ENCODE results near the gene CREBBP. TPM values are rescaled to one million over a fixed set of nuclear protein-coding genes. Genes with fewer than 3 reads are reported as not detected.

CREBBP gene
- total RNA-seq, 1 donor from 2014 or later: 31.4 TPM

- Histone ChIP-seq H3K27me3 (ENCODE audit: control insufficient read depth, insufficient read depth, low read length) (no peaks in the 10 kb centered on the region), H3K36me3 (ENCODE audit: control insufficient read depth, insufficient read depth, low read length) (no peaks in the 10 kb centered on the region), H3K4me3 (ENCODE audit: low read depth, low read length) (no peak overlapping the region)
- TF ChIP-seq CTCF (IDR thresholded peaks at IDR 0.05; ENCODE audit: insufficient read depth, low read length, poor library complexity, severe bottlenecking): no peak
- no peak for DNase-seq (ENCODE audit: low read depth)
These were observed 81.2 kb downstream of the CREBBP start for GRCh38 chr16:3799354-3799753.

- no peaks in the 10 kb centered on the region for H3K36me3 ChIP-seq (ENCODE audit: control insufficient read depth, insufficient read depth, low read length)
- no peaks in the 10 kb centered on the region for H3K27me3 ChIP-seq (ENCODE audit: control insufficient read depth, insufficient read depth, low read length)
- no peak for TF ChIP-seq CTCF (IDR thresholded peaks at IDR 0.05; ENCODE audit: insufficient read depth, low read length, poor library complexity, severe bottlenecking)
- no peak overlapping the region for H3K4me3 ChIP-seq (ENCODE audit: low read depth, low read length)
- DNase-seq (ENCODE audit: low read depth): no peak
These were observed 81.7 kb downstream of the CREBBP start for GRCh38 chr16:3798838-3799237.

- no peaks in the 10 kb centered on the region for H3K36me3 ChIP-seq (ENCODE audit: control insufficient read depth, insufficient read depth, low read length)
- no peak overlapping the region for H3K4me3 ChIP-seq (ENCODE audit: low read depth, low read length)
- no peak for DNase-seq (ENCODE audit: low read depth)
- no peaks in the 10 kb centered on the region for H3K27me3 ChIP-seq (ENCODE audit: control insufficient read depth, insufficient read depth, low read length)
- TF ChIP-seq CTCF (IDR thresholded peaks at IDR 0.05; ENCODE audit: insufficient read depth, low read length, poor library complexity, severe bottlenecking): no peak
These were observed 82.4 kb downstream of the CREBBP start for GRCh38 chr16:3797904-3798811.

GRCh38 chr16:3797473-3797872 lies 83.0 kb downstream of the CREBBP start:
- Histone ChIP-seq H3K27me3 (ENCODE audit: control insufficient read depth, insufficient read depth, low read length) (no peaks in the 10 kb centered on the region), H3K4me3 (ENCODE audit: low read depth, low read length) (no peak overlapping the region), H3K36me3 (ENCODE audit: control insufficient read depth, insufficient read depth, low read length) (no peaks in the 10 kb centered on the region)
- TF ChIP-seq CTCF (IDR thresholded peaks at IDR 0.05; ENCODE audit: insufficient read depth, low read length, poor library complexity, severe bottlenecking): no peak
- DNase-seq (ENCODE audit: low read depth): no peak

GRCh38 chr16:3793161-3793576 lies 87.3 kb downstream of the CREBBP start:
- DNase-seq (ENCODE audit: low read depth): no peak
- Histone ChIP-seq H3K4me3 (ENCODE audit: low read depth, low read length) (no peak overlapping the region), H3K36me3 (ENCODE audit: control insufficient read depth, insufficient read depth, low read length) (peaks cover 2% of the 10 kb centered on the region), H3K27me3 (ENCODE audit: control insufficient read depth, insufficient read depth, low read length) (no peaks in the 10 kb centered on the region)
- no peak for TF ChIP-seq CTCF (IDR thresholded peaks at IDR 0.05; ENCODE audit: insufficient read depth, low read length, poor library complexity, severe bottlenecking)
